CD4-positive, alpha-beta T cell treated with Interleukin-21 for 1 hour (primary cell): ENCODE measurements around the gene CCL15.
"Not testable (repeated sequence)": the region's sequence is repeated elsewhere in the genome, so short reads cannot be mapped to it uniquely, and the experiment has no call there.

Experiments used
- DNase-seq: peaks from one replicate; pipeline ENCODE4 v3.0.0-alpha.2; 2020

Gene CCL15, protein sequence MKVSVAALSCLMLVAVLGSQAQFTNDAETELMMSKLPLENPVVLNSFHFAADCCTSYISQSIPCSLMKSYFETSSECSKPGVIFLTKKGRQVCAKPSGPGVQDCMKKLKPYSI

DNA sequence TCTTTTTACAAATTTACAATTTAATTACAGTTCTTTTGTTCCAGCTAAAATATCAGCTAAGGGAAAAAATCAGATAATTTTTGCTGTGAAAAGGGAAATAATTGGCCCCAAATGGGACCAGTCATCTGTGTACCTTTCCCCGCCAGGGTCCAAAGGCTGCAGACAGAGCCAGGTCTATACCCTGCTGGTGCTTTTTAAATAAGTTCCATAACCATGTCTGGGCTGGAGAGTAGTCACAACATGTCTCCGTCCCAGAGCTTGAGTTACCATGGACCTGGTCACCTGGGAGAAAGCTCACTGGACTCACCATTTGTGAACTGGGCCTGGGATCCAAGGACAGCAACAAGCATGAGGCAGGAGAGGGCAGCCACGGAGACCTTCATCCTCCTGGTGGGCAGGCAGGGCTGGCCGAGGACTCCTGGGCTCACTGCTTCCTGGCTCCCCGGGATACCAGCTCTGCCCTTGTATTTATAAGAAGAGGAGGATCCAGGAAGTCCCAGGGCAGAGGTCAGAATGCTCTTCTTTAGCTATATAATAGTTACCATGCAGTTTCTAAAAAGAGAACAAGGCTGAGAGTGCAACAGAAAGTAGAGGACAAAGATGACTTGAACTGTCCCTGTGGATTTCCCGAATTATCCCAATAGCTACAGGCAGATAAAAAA, at the start of gene CCL15:
Gene CCL15 (minus strand): TSS at position 444 of the 662 bp plus-strand sequence. CDS start 61 bp downstream, at position 383.
- DNase-seq = no peak

DNA sequence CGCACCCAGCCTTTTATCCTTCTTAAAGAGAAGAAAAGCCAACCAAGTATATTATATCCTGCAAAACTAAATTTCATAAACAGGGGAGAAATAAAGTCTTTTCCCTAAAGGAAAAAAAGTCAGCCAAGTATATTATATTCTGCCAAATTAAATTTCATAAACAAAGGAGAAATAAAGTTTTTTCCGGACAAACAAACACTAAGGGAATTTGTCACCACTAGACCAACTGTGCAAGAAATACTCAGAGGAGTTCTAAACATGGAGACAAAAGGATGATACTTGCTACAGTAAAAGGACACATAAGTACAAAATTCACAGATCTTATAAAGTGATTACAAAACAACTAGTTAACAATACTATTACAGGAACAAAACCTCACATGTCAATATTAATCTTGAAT, 48.3 kb upstream of the CCL15 start:
- DNase-seq = no peak

DNA sequence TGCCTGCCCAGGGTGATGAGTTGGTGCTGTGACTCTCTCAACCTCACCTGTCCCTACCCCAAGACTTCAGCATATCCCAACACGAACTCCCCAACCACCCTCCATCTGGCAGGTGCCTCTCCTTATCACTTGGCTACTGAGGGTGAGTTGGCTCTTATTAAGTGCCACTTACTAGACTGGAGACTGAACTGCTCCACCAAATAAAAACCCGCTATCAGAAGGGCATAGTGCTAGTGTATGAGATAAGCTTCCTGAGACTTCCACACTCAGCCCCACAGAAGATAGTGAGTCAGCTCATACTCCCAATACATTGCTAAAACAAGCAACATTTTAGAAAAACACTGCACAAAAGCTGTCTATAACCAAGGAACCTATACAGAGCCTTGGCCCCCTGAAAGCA, 46.7 kb upstream of the CCL15 start:
- DNase-seq = no peak

DNA sequence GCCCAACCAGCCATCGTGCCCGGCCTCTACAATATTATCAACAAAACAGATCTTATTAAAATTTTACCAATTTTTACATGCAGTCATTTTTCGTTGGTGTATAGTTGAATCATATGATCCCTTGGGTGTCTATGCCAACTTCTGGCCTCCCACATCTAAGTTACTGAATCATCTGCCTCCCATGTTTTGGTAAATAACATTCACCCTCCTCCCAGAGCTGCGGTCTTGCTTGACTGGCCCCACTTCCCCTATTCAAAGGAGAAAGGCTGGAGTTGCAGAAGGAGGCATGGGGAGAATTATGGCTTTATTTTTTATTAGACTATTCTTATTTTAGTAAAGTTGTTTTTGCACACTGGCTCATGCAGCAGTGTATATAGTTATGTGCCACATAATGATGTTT, 34.9 kb upstream of the CCL15 start:
- DNase-seq = no peak

- DNase-seq = no peak
Measured at GRCh38 chr17:36034127-36034526, 32.8 kb upstream of the CCL15 start.

GRCh38 chr17:36030956-36031355, 29.6 kb upstream of the CCL15 start:
- no peak for DNase-seq

DNA sequence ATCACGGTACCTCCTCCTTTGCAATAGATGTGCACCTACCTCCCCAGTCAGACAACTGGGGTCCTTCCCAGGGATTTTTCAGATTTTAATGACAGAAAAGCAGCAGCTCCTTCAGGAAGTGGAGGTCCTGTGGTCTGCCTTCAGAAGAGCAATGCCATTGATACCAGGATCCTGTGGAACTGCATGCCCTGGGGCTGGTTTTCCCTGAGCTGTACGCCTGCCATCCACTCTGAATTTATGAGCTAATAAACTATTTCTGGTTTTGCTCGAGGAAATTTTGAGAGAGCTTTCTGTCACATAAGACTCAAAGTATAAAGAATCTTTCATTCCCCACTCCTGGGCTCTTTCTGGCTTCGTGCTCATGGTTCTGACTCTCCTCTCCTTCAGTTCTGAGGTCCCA, 26.4 kb upstream of the CCL15 start:
- DNase-seq = no peak

GRCh38 chr17:36024106-36024869, 22.9 kb upstream of the CCL15 start:
- DNase-seq = no peak

DNA sequence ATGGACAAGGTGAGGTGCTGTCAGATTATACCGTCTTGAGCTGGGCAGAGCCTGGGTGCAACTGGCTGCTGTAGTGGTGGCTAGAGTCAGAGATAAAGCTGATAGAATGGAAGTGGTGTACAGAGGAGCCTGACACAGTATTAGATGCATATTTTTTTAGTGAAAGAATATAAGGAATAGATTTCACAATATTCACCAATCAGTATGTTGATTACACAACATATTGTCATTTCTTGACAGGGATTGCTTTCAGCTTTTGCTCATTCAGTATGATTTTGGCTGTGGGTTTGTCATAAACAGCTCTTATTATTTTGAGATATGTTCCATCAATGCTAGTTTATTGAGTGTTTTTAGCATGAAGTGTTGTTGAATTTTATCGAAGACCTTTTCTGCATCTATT, 18.1 kb upstream of the CCL15 start:
- DNase-seq = no peak

DNA sequence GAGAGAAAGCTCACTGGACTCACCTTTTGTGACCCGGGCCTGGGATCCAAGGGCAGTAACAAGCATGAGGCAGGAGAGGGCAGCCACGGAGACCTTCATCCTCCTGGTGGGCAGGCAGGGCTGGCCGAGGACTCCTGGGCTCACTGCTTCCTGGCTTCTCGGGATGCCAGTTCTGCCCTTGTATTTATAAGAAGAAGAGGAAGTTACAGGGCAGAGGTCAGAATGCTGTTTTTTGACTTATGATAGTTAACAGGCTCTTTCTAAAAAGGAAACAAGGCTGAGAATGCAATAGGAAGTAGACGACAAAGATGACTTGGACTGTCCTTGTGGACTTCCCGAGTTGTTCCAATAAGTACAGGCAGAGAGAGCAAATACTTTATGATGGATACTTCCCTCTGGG, 16.4 kb upstream of the CCL15 start, which contains the start of gene CCL23:
Gene CCL23 (minus strand): TSS at position 174 of the 400 bp plus-strand sequence. CDS start 75 bp downstream, at position 99.
- DNase-seq = no peak

- DNase-seq = no peak
Measured at GRCh38 chr17:36016555-36016954, 15.2 kb upstream of the CCL15 start.

- DNase-seq = not testable (repeated sequence)
Measured at GRCh38 chr17:36015895-36016294, 14.5 kb upstream of the CCL15 start.

GRCh38 chr17:36014946-36015345, 13.6 kb upstream of the CCL15 start:
- no peak for DNase-seq

DNA sequence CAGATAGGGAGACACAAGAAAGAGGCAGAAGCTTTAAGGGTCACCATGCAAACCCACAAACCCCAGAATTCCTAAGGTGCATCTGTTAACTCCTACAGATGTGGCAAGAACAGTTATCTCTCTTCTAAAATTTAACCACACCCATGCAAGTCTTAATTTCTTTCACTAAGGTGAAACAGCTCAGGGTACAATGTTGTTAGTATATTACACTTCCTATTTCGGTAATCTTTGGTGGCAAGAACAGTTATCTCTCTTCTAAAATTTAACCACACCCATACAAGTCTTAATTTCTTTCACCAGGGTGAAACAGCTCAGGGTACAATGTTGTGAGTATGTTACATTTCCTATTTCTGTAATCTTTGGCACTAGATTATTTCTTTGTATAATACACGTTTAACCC, 9.8 kb upstream of the CCL15 start:
- no peak for DNase-seq

DNA sequence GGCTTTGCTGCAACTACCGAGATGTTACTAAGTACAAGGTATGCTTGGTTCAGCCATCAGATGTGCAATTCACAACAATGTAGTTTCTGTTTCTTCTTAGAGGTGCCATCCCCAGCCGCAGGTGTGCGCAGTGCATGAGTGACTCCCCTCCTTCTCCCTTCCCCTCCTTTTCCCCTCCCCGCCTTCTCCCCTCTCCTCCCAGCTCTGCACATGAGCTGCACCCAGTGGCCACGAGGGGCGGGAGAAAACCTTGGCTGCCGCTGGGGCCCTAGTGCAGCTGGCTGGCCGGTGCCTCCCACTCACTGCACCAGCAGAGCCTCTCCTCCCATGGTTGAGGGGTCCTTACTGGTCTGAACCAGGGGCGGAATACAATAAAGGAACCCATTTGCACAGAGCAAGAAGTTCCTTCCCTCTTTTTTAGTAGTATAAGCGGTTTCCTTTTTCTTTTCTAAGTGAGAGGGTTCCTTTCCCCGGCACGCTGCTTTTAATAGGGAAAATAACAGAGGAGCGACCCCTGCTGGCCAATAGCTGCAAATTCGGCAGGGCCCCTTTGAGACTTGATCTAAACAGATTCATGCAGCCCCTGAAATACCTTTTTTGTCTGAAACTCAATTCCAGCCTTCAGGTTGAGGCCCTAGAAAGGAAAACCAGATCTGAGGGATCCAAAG, 7.8 kb upstream of the CCL15 start:
- DNase-seq = no peak

- DNase-seq = no peak
Measured at GRCh38 chr17:36004594-36005108, 3.3 kb upstream of the CCL15 start.

GRCh38 chr17:36002631-36003030, 1.3 kb upstream of the CCL15 start:
- no peak for DNase-seq

- DNase-seq = no peak
Measured at GRCh38 chr17:36001862-36002603, 680 bp upstream of the CCL15 start.

DNA sequence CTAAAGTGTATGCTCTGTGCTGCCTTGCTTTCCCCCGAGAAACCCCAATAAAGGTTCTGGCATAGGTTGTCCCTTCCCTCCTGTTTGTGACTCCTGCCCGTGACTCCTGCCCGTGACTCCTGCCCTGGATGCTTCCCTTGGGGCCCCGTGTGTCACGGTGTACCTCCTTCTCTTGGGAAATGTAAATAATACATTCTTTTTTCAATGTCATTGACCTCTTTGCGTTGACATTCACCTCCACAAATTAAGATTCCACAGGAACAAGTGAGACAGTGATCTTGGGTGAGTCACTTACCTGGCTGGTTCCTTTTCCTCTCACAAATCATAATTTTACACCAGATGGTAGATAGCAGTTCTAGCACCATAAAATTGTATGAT, 632 bp downstream of the CCL15 start:
- no peak for DNase-seq

- DNase-seq = no peak
Measured at GRCh38 chr17:35998756-35999155, 2.6 kb downstream of the CCL15 start.

DNA sequence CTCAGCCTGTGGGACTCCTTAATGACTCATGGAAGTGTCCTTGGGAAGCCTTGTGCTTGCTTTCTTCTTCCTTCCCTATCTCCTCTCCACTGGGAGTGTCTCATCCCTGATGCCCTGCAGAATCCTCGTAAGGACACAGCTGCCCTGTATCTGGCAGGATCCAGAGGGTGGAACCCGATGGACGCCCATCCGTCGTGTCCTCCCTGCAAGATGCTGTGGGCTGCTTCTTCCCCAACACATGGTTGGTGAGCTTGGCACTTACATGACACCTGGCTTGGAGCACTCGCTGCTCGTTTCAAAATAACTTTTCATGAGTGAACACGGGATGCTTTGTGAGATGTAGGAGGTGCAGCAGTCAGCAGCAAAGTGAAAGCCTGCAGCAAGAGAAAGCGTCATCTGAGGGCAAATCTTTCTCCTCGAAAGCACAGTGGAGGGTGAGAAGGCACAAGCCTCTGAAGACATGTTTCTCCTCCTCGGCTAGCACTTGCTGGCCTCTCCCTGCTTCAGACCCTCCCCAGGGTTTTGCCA, 3.3 kb downstream of the CCL15 start:
- DNase-seq = no peak

DNA sequence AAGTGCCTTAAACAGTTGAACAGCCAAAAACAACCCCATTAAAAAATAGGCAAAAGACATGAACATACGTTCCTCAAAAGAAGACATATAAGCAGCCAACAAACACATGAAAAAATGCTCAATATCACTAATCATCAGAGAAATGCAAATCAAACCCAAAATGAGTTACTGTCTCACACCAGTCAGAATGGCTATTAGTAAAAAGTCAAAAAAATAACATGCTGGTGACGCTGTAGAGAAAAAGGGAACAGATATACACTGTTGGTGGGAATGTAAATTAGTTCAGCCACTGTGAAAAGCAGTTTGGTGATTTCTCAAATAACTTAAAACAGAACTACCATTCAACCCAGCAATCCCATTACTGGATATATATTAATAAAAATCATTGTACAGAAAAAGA, 6.0 kb downstream of the CCL15 start:
- DNase-seq = not testable (repeated sequence)
